Measurements from ENCODE around the gene NME3. TPM values are rescaled to one million over a fixed set of nuclear protein-coding genes. Genes with fewer than 3 reads are reported as not detected.

The NME3 gene
- total and polyA plus RNA-seq, 2 of the 4 experiments (the other 2 are of a cell fraction): 12.7 to 41.2 TPM

GRCh38 chr16:1760911-1761310 is 10.4 kb downstream of the NME3 start:
- no peak overlapping the region for H3K14ac ChIP-seq (replicated peaks; ENCODE audit: low read depth, low read length)
- DNase-seq (no peak), ATAC-seq (ENCODE audit: low read depth) (no peak)
- no peaks in the 10 kb centered on the region for H3K79me1 ChIP-seq (ENCODE audit: low read depth in 1 of 2, low read length in 2 of 2)
- no peak overlapping the region for H4K5ac ChIP-seq (ENCODE audit: low read depth, low read length)
- 94% methylated on average over 9 of the region's 15 CpGs; no CpG with 5 or more reads in 1 of the 2 experiments for WGBS, 2 experiments (ENCODE audit: extremely low coverage in 2 of 2, insufficient read length in 1 of 2)
- no peaks in the 10 kb centered on the region for H3K9me3 ChIP-seq (ENCODE audit: control insufficient read depth, insufficient read depth, low read length)
- no peak overlapping the region for H2AK5ac ChIP-seq (ENCODE audit: low read depth, low read length)
- intact Hi-C loops (cut with micrococcal nuclease) (no loop called here), dilution Hi-C loops (cut with HindIII; ENCODE audit: low sequenced_read_pairs, unreplicated experiment) (no loop called here), in situ Hi-C loops (cut with MboI; ENCODE audit: low sequenced_read_pairs) (loop anchor here (5.0 kb wide), 1 partner anchor 49 kb away; no protein-coding TSS in a partner anchor)
- H3K27me3 ChIP-seq (ENCODE audit: control insufficient read depth, insufficient read depth, low read length): no peaks in the 10 kb centered on the region
- ChIA-PET POLR2A (ENCODE audit: unreplicated experiment) (no interaction called here), CTCF (no interaction called here)
- no peak overlapping the region for H3K18ac ChIP-seq (ENCODE audit: low read depth, low read length)
- H3K36me3 ChIP-seq (ENCODE audit: control insufficient read depth, insufficient read depth, low read length): peaks cover 71% of the 10 kb centered on the region
- no peak overlapping the region for H4K8ac ChIP-seq (ENCODE audit: low read depth in 2 of 2, low read length in 2 of 2)
- TF ChIP-seq RAD21 (IDR thresholded peaks at IDR 0.05; ENCODE audit: low read length) (no peak), SMC3 (IDR thresholded peaks at IDR 0.05; ENCODE audit: low read depth, low read length) (no peak), NFE2L2 (IDR thresholded peaks at IDR 0.05; ENCODE audit: low read depth, low read length) (no peak), FOS (IDR thresholded peaks at IDR 0.05; ENCODE audit: low read depth, low read length) (no peak), MAZ (IDR thresholded peaks at IDR 0.05; ENCODE audit: borderline replicate concordance, low read depth, low read length) (no peak), USF2 (IDR thresholded peaks at IDR 0.05; ENCODE audit: low read depth, low read length) (no peak), CHD1 (IDR thresholded peaks at IDR 0.05; ENCODE audit: low read depth, low read length) (no peak), CEBPB (IDR thresholded peaks at IDR 0.05; ENCODE audit: low read depth, low read length) (no peak), POLR2A (IDR thresholded peaks at IDR 0.05; ENCODE audit: low read depth, low read length) (no peak), RFX5 (IDR thresholded peaks at IDR 0.05; ENCODE audit: low read depth, low read length) (no peak), ELK1 (IDR thresholded peaks at IDR 0.05; ENCODE audit: borderline replicate concordance, low read depth, low read length) (no peak)
- TF ChIP-seq, protein P1, sequence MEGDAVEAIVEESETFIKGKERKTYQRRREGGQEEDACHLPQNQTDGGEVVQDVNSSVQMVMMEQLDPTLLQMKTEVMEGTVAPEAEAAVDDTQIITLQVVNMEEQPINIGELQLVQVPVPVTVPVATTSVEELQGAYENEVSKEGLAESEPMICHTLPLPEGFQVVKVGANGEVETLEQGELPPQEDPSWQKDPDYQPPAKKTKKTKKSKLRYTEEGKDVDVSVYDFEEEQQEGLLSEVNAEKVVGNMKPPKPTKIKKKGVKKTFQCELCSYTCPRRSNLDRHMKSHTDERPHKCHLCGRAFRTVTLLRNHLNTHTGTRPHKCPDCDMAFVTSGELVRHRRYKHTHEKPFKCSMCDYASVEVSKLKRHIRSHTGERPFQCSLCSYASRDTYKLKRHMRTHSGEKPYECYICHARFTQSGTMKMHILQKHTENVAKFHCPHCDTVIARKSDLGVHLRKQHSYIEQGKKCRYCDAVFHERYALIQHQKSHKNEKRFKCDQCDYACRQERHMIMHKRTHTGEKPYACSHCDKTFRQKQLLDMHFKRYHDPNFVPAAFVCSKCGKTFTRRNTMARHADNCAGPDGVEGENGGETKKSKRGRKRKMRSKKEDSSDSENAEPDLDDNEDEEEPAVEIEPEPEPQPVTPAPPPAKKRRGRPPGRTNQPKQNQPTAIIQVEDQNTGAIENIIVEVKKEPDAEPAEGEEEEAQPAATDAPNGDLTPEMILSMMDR (conservative IDR thresholded peaks at IDR 0.05; ENCODE audit: low read depth, low read length): no peak
- no peaks in the 10 kb centered on the region for H4K20me1 ChIP-seq (ENCODE audit: insufficient read depth, low read length)
- H3K4me1 ChIP-seq (ENCODE audit: control insufficient read depth, insufficient read depth, low read length): no peaks in the 10 kb centered on the region
- no peak overlapping the region for H3K4ac ChIP-seq (ENCODE audit: low read depth, low read length)
- no peak overlapping the region for H2BK120ac ChIP-seq (ENCODE audit: low read depth, low read length)
- H3K27ac ChIP-seq (ENCODE audit: insufficient read depth, low read length): no peak overlapping the region
- H2AK9ac ChIP-seq (replicated peaks; ENCODE audit: low read depth, low read length, poor library complexity): no peak overlapping the region
- no peak overlapping the region for H3K23ac ChIP-seq (ENCODE audit: low read depth, low read length)
- no peaks in the 10 kb centered on the region for H3K9me1 ChIP-seq (ENCODE audit: insufficient read depth, low read length)
- no peak overlapping the region for H2BK15ac ChIP-seq (ENCODE audit: low read depth, low read length)
- no TSS peak for BruUV-seq (replicated peaks)
- no peak overlapping the region for H4K91ac ChIP-seq (ENCODE audit: insufficient read depth, low read depth, low read length)
- no peak overlapping the region for H3K4me3 ChIP-seq (ENCODE audit: insufficient read depth, low read depth, low read length)
- H3K4me2 ChIP-seq (ENCODE audit: low read depth, low read length): no peak overlapping the region
- no peak overlapping the region for H3K56ac ChIP-seq (ENCODE audit: extremely low read depth, insufficient read depth, low read length)
- no peak overlapping the region for H2BK5ac ChIP-seq (ENCODE audit: low read depth, low read length, poor library complexity, severe bottlenecking)
- no peak overlapping the region for H3K9ac ChIP-seq (ENCODE audit: low read depth, low read length)
- H2AFZ ChIP-seq (replicated peaks; ENCODE audit: low read length, poor library complexity): no peak overlapping the region
- H2BK20ac ChIP-seq (ENCODE audit: low read depth, low read length): no peak overlapping the region
